B cell (primary cell): ENCODE results near the gene COL11A1. TPM values are rescaled to one million over a fixed set of nuclear protein-coding genes. Genes with fewer than 3 reads are reported as not detected.

ENCODE experiments used
- ATAC-seq: fragments of 200-7000 bp; cut with Tn5 transposase; one replicate; pipeline ENCODE4 v1.10.0; 2021; ENCODE audit warnings: low read depth, mild to moderate bottlenecking, moderate number of reproducible peaks, moderate library complexity
- CTCF ChIA-PET: fragments of 350-600 bp; sonication (Branson Sonifier 250); formaldehyde crosslinking; loops from one replicate; lab custom pipeline; 2021; ENCODE audit warnings: antibody characterized with exemption, inconsistent platforms; lab: Charles Lee
- POLR2A ChIA-PET: fragments of 350-600 bp; sonication (Branson Sonifier 250); formaldehyde crosslinking; loops from one replicate; lab custom pipeline; 2021; ENCODE audit warnings: antibody characterized with exemption; lab: Charles Lee
- DNase-seq: peaks from one replicate; pipeline ENCODE4 v3.0.0; 2013
- H2AFZ ChIP-seq: 2 replicates; pipeline ENCODE4 v1.6.1; 2012; ENCODE audit warnings: mild to moderate bottlenecking, low read depth, low read length; ENCODE audit not compliant: insufficient read depth, poor library complexity, severe bottlenecking
- H3K27ac ChIP-seq, 2 donors: 1 replicate in 1 of 2; 2 replicates in 1 of 2; pipeline ENCODE4 v1.5.1; 2012 to 2013; ENCODE audit warnings: low read length in 2 of 2, mild to moderate bottlenecking in 2 of 2, moderate library complexity in 1 of 2
- H3K27me3 ChIP-seq, 4 experiments: fragments of 200-600 bp in 1 of 4; sonication (generic) in 1 of 4; replicated peaks in 1 of 4; 1 replicate in 2 of 4; 2 replicates in 2 of 4; pipeline versions ENCODE4 v1.6.1 to v1.7.0; 2013 to 2016; ENCODE audit warnings: low read length in 3 of 4, mild to moderate bottlenecking in 2 of 4, mixed read lengths in 1 of 4, moderate library complexity in 1 of 4; ENCODE audit not compliant: insufficient read depth in 4 of 4, control insufficient read depth in 3 of 4; ENCODE audit errors: control extremely low read depth in 1 of 4
- H3K36me3 ChIP-seq, 2 experiments: replicated peaks in 1 of 2; 1 replicate in 1 of 2; 2 replicates in 1 of 2; pipeline versions ENCODE4 v1.6.1 to v1.7.1; 2013; ENCODE audit warnings: low read length in 1 of 2; ENCODE audit not compliant: insufficient read depth in 2 of 2, control insufficient read depth in 1 of 2; ENCODE audit errors: control extremely low read depth in 1 of 2, extremely low read depth in 1 of 2
- H3K4me1 ChIP-seq, 2 donors: fragments of 200-600 bp in 1 of 2; sonication (generic) in 1 of 2; 1 replicate in 1 of 2; 2 replicates in 1 of 2; pipeline versions ENCODE4 v1.5.1 to v1.6.1; 2013 to 2017; ENCODE audit warnings: low read length in 2 of 2; ENCODE audit not compliant: control insufficient read depth in 2 of 2, insufficient read depth in 2 of 2
- H3K4me2 ChIP-seq: replicated peaks from 2 replicates; pipeline ENCODE3; 2012; ENCODE audit warnings: mild to moderate bottlenecking, low read depth, low read length; ENCODE audit not compliant: poor library complexity, severe bottlenecking
- H3K4me3 ChIP-seq, 5 experiments: fragments of 200-600 bp in 1 of 5; sonication (generic) in 1 of 5; 1 replicate in 3 of 5; 2 replicates in 2 of 5; pipeline versions ENCODE4 v1.5.1 to v1.7.0; 2011 to 2016; ENCODE audit warnings: low read length in 4 of 5, mild to moderate bottlenecking in 4 of 5, low read depth in 2 of 5, control low read depth in 1 of 5, moderate library complexity in 1 of 5; ENCODE audit not compliant: insufficient read depth in 1 of 5; ENCODE audit errors: control extremely low read depth in 1 of 5, extremely low read depth in 1 of 5
- H3K79me2 ChIP-seq: fragments of 200-600 bp; sonication (generic); one replicate; pipeline ENCODE4 v1.6.0; 2016; ENCODE audit warnings: low read length; ENCODE audit not compliant: control insufficient read depth, insufficient read depth
- H3K9ac ChIP-seq: fragments of 200-600 bp; sonication (generic); 2 replicates; pipeline ENCODE4 v1.6.1; 2017; ENCODE audit warnings: mild to moderate bottlenecking, low read length, moderate library complexity
- H3K9me3 ChIP-seq, 3 donors: one replicate each; pipeline versions ENCODE4 v1.6.1 to v1.7.1; 2013; ENCODE audit warnings: low read length in 2 of 3; ENCODE audit not compliant: control insufficient read depth in 2 of 3, insufficient read depth in 1 of 3; ENCODE audit errors: control extremely low read depth in 1 of 3
- H4K20me1 ChIP-seq: 2 replicates; pipeline ENCODE4 v1.6.0; 2012; ENCODE audit warnings: mild to moderate bottlenecking, low read length; ENCODE audit not compliant: insufficient read depth, control insufficient read depth, poor library complexity, severe bottlenecking
- H3K27ac Mint-ChIP-seq: one replicate; pipeline ENCODE4 v1.8.0; 2021; ENCODE audit warnings: mixed read lengths
- H3K27me3 Mint-ChIP-seq: one replicate; pipeline ENCODE4 v1.8.0; 2021; ENCODE audit warnings: mixed read lengths
- H3K4me1 Mint-ChIP-seq: one replicate; pipeline ENCODE4 v1.8.0; 2021; ENCODE audit warnings: mixed read lengths
- H3K4me3 Mint-ChIP-seq: one replicate; pipeline ENCODE4 v1.8.0; 2021; ENCODE audit warnings: mixed read lengths
- H3K9me3 Mint-ChIP-seq: one replicate; pipeline ENCODE4 v1.8.0; 2022; ENCODE audit warnings: mixed read lengths; ENCODE audit not compliant: insufficient read depth
- EZH2 ChIP-seq: IDR thresholded peaks from 2 replicates; pipeline ENCODE4 v1.6.1; 2012; ENCODE audit warnings: borderline replicate concordance, low read depth, mild to moderate bottlenecking, moderate library complexity, low read length; ENCODE audit not compliant: insufficient read depth, poor library complexity, severe bottlenecking
- WGBS: methylation state at CpG from one replicate; pipeline ENCODE4 v1.1.5; 2013; ENCODE audit warnings: missing lambda C conversion rate; ENCODE audit not compliant: insufficient coverage; 5-methylcytosine and 5-hydroxymethylcytosine counted together
- intact Hi-C: fragments of 100-400 bp; cut with micrococcal nuclease; formaldehyde crosslinking; loops from one replicate; pipeline ENCODE4 v1.10.0; 2022
- polyA plus RNA-seq: library from polyadenylated mRNA; depleted of rRNA; stranded (reverse); fragments of >200 nt; gene quantifications from 2 replicates; pipeline ENCODE4 v1.2.3, GENCODE V29; 2012
- total RNA-seq, 2 donors: library from RNA; stranded (reverse); fragments of 120-200 nt in 1 of 2; gene quantifications; 1 replicate in 1 of 2; 2 replicates in 1 of 2; pipeline versions ENCODE4 v1.2.3 to v1.2.4, GENCODE V29; 2013 to 2022
- TF ChIP-seq, protein P1 (sequence below): fragments of 200-600 bp; IDR thresholded peaks from one replicate; pipeline ENCODE4 v1.8.0; 2022; ENCODE audit warnings: antibody characterized with exemption, mild to moderate bottlenecking

Gene COL11A1
- total and polyA plus RNA-seq, 2 donors (not counting 1 experiment from before 2014, with no cell fraction given), result not detected

DNA sequence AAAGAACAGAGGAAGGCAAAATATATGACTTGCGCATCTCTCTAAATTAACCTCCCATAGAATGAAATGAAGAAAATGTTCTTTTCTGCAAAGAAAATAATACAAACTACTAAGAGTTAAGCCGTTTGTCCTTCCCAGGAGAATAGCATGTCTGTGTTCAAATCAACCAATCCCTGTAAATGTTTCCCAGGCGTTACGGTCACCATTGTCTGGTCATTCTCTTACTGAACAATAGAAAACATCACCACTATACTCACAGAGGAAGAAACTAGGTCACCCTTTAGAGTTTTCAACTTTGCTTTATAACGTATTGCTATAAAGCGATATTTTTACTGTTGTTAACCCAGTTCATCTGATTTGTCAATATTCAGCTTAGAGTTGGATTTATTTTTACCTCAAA lies 34.1 kb downstream of the COL11A1 start:
- H3K27me3 ChIP-seq, result no peaks in the 10 kb centered on the region
- no peaks in the 10 kb centered on the region for H3K79me2 ChIP-seq
- CTCF ChIA-PET, result no interaction called here
- no peak for DNase-seq
- Mint-ChIP-seq H3K4me3 (no peak overlapping the region), H3K27ac (no peak overlapping the region), H3K27me3 (no peaks in the 10 kb centered on the region), H3K9me3 (no peaks in the 10 kb centered on the region), H3K4me1 (no peaks in the 10 kb centered on the region)
- intact Hi-C loops, result no loop called here
- TF ChIP-seq EZH2, result no peak
- TF ChIP-seq, protein P1, sequence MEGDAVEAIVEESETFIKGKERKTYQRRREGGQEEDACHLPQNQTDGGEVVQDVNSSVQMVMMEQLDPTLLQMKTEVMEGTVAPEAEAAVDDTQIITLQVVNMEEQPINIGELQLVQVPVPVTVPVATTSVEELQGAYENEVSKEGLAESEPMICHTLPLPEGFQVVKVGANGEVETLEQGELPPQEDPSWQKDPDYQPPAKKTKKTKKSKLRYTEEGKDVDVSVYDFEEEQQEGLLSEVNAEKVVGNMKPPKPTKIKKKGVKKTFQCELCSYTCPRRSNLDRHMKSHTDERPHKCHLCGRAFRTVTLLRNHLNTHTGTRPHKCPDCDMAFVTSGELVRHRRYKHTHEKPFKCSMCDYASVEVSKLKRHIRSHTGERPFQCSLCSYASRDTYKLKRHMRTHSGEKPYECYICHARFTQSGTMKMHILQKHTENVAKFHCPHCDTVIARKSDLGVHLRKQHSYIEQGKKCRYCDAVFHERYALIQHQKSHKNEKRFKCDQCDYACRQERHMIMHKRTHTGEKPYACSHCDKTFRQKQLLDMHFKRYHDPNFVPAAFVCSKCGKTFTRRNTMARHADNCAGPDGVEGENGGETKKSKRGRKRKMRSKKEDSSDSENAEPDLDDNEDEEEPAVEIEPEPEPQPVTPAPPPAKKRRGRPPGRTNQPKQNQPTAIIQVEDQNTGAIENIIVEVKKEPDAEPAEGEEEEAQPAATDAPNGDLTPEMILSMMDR, result no peak
- no peak for ATAC-seq
- H3K4me1 ChIP-seq, result no peaks in the 10 kb centered on the region
- no peak overlapping the region for H2AFZ ChIP-seq
- WGBS, result 80% methylated on average over 1 of the region's 6 CpGs
- no peaks in the 10 kb centered on the region for H3K36me3 ChIP-seq
- H3K9ac ChIP-seq, result no peak overlapping the region
- no peak overlapping the region for H3K4me3 ChIP-seq
- H4K20me1 ChIP-seq, result no peaks in the 10 kb centered on the region
- H3K9me3 ChIP-seq, result no peaks in the 10 kb centered on the region
- POLR2A ChIA-PET, result no interaction called here
- H3K4me2 ChIP-seq, result no peak overlapping the region
- no peak overlapping the region for H3K27ac ChIP-seq

DNA sequence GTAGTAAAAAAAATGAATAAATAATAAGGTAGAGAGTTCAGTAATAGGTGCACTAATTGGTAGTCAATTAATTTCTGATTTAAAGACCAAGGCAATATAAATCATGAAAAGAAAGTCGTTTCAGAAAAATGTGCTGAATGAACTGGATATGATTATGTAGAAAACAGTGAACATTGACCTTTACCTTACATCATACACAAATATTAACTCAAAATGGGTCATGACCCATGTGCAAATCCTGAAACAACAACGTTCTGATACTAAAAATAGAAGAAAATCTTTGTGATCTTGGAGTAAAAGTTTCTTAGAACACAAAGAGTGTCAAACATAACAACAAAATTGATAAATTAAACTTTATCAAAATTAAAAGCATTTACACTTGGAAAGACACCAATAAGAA lies 39.1 kb downstream of the COL11A1 start:
- H3K9me3 ChIP-seq, result no peaks in the 10 kb centered on the region
- H3K79me2 ChIP-seq, result no peaks in the 10 kb centered on the region
- Mint-ChIP-seq H3K4me3 (no peak overlapping the region), H3K9me3 (no peaks in the 10 kb centered on the region), H3K4me1 (no peaks in the 10 kb centered on the region), H3K27ac (no peak overlapping the region), H3K27me3 (no peaks in the 10 kb centered on the region)
- H3K36me3 ChIP-seq, result no peaks in the 10 kb centered on the region
- no peaks in the 10 kb centered on the region for H3K27me3 ChIP-seq
- CTCF ChIA-PET, result no interaction called here
- H4K20me1 ChIP-seq, result no peaks in the 10 kb centered on the region
- no peak overlapping the region for H3K4me2 ChIP-seq
- no CpG with 5 or more reads among the region's 2 CpGs for WGBS
- no peak for TF ChIP-seq EZH2
- TF ChIP-seq, protein P1, result no peak
- ATAC-seq (no peak), DNase-seq (no peak)
- no peak overlapping the region for H3K9ac ChIP-seq
- H3K27ac ChIP-seq, result no peak overlapping the region
- POLR2A ChIA-PET, result no interaction called here
- no peaks in the 10 kb centered on the region for H3K4me1 ChIP-seq
- intact Hi-C loops, result no loop called here
- no peak overlapping the region for H2AFZ ChIP-seq
- H3K4me3 ChIP-seq, result no peak overlapping the region
